HepG2 (cell line): ENCODE measurements around the gene RETN. TPM values are rescaled to one million over a fixed set of nuclear protein-coding genes. Genes with fewer than 3 reads are reported as not detected.

ENCODE experiments used
- ATRX ChIP-seq: sonication (generic); formaldehyde crosslinking; IDR thresholded peaks from 2 replicates; pipeline ENCODE4 v1.4.0; 2020; ENCODE audit warnings: missing genetic modification reagents, borderline replicate concordance
- CBX2 ChIP-seq, 2 experiments: fragments of 200-600 bp in 1 of 2; sonication (generic); formaldehyde crosslinking in 1 of 2; IDR thresholded peaks; 2 replicates each; pipeline versions ENCODE4 v1.7.0 to v1.8.1; 2018 to 2022; ENCODE audit warnings: low read depth in 2 of 2, low read length in 1 of 2, mild to moderate bottlenecking in 1 of 2, missing genetic modification reagents in 1 of 2
- DNMT1 ChIP-seq: sonication (generic); formaldehyde crosslinking; IDR thresholded peaks from 2 replicates; pipeline ENCODE4 v1.5.1; 2020; ENCODE audit warnings: mild to moderate bottlenecking, missing genetic modification reagents
- ELF3 ChIP-seq: IDR thresholded peaks from 2 replicates; pipeline ENCODE4 v1.6.1; 2016; ENCODE audit warnings: missing genetic modification reagents, missing compliant biosample characterization
- GTF2F1 ChIP-seq: fragments of 150-350 bp; IDR thresholded peaks from 2 replicates; pipeline ENCODE4 v1.6.1; 2014; ENCODE audit warnings: low read length
- HCFC1 ChIP-seq: fragments of 150-350 bp; IDR thresholded peaks from 2 replicates; pipeline ENCODE4 v1.6.1; 2014; ENCODE audit warnings: low read depth, low read length
- HHEX ChIP-seq: IDR thresholded peaks from 2 replicates; pipeline ENCODE4 v1.6.1; 2016; ENCODE audit warnings: control low read depth
- MYC ChIP-seq: sonication (generic); formaldehyde crosslinking; IDR thresholded peaks from 2 replicates; pipeline ENCODE4 v1.9.0; 2021; ENCODE audit warnings: missing genetic modification reagents, borderline replicate concordance
- PRMT3 ChIP-seq: sonication (generic); formaldehyde crosslinking; IDR thresholded peaks from 2 replicates; pipeline ENCODE4 v1.8.1; 2022; ENCODE audit warnings: low read depth, mild to moderate bottlenecking, moderate library complexity, missing genetic modification reagents, borderline replicate concordance
- SIN3A ChIP-seq: IDR thresholded peaks from 2 replicates; pipeline ENCODE4 v1.6.1; 2011; ENCODE audit warnings: low read depth, mild to moderate bottlenecking, control low read depth, low read length, borderline replicate concordance
- SRSF1 ChIP-seq: fragments of 200-400 bp; formaldehyde crosslinking; optimal IDR thresholded peaks from 2 replicates; pipeline ENCODE3; 2017; ENCODE audit warnings: mild to moderate bottlenecking, low read depth, low read length, moderate library complexity
- SRSF4 ChIP-seq: fragments of 200-400 bp; formaldehyde crosslinking; IDR thresholded peaks from one replicate; pipeline ENCODE4 v1.6.1; 2018; ENCODE audit warnings: mild to moderate bottlenecking, low read depth, low read length, moderate library complexity; ENCODE audit not compliant: poor library complexity, severe bottlenecking
- TAF1 ChIP-seq: sonication (generic); formaldehyde crosslinking; IDR thresholded peaks from 2 replicates; pipeline ENCODE4 v1.4.0; 2020; ENCODE audit warnings: missing genetic modification reagents
- TOPORS ChIP-seq: sonication (generic); formaldehyde crosslinking; IDR thresholded peaks from 2 replicates; pipeline ENCODE4 v1.8.0; 2023; ENCODE audit warnings: mild to moderate bottlenecking, missing genetic modification reagents
- ZFP1 ChIP-seq: IDR thresholded peaks from 2 replicates; pipeline ENCODE4 v1.6.1; 2016
- ZNF101 ChIP-seq: sonication (generic); formaldehyde crosslinking; IDR thresholded peaks from 2 replicates; pipeline ENCODE4 v1.4.0; 2020; ENCODE audit warnings: mild to moderate bottlenecking, low read depth, missing genetic modification reagents, borderline replicate concordance
- ZNF143 ChIP-seq: sonication (generic); formaldehyde crosslinking; IDR thresholded peaks from 2 replicates; pipeline ENCODE4 v1.4.0; 2020; ENCODE audit warnings: missing genetic modification reagents
- ZNF550 ChIP-seq: sonication (generic); formaldehyde crosslinking; IDR thresholded peaks from 2 replicates; pipeline ENCODE4 v1.4.0; 2020; ENCODE audit warnings: mild to moderate bottlenecking, missing genetic modification reagents, borderline replicate concordance
- ZNF607 ChIP-seq: sonication (generic); formaldehyde crosslinking; IDR thresholded peaks from 2 replicates; pipeline ENCODE4 v1.5.1; 2020; ENCODE audit warnings: missing genetic modification reagents, mild to moderate bottlenecking, borderline replicate concordance
- ZSCAN20 ChIP-seq: sonication (generic); formaldehyde crosslinking; IDR thresholded peaks from 2 replicates; pipeline ENCODE4 v1.4.0; 2020; ENCODE audit warnings: missing genetic modification reagents, mild to moderate bottlenecking, borderline replicate concordance
- polyA plus RNA-seq, 8 experiments: library from polyadenylated mRNA; depleted of rRNA in 3 of 8; stranded (reverse) in 7 of 8; unstranded in 1 of 8; fragments of >200 nt; fragmentation: Illumina TruSeq in 4 of 8; extraction: Trizol in 4 of 8; gene quantifications; 2 replicates each; pipeline versions ENCODE4 v1.2.1 to v1.2.3, GENCODE V29; 2011 to 2016; ENCODE audit warnings: low read depth in 4 of 8, missing spikeins in 1 of 8, mixed read lengths in 1 of 8; ENCODE audit not compliant: insufficient read depth in 1 of 8
- total RNA-seq, 5 experiments: library from RNA; depleted of rRNA; stranded (reverse); fragments of >200 nt; fragmentation: Illumina TruSeq; extraction: Trizol; gene quantifications; 2 replicates each; pipeline ENCODE4 v1.2.3, GENCODE V29; 2016; ENCODE audit warnings: low read depth in 1 of 5
- TF ChIP-seq, protein P1 (sequence below): sonication (generic); formaldehyde crosslinking; IDR thresholded peaks from 2 replicates; pipeline ENCODE4 v1.4.0; 2020; ENCODE audit warnings: missing genetic modification reagents, mild to moderate bottlenecking, borderline replicate concordance
- TF ChIP-seq, protein P2 (sequence below): IDR thresholded peaks from 2 replicates; pipeline ENCODE4 v1.6.1; 2016; ENCODE audit warnings: missing genetic modification reagents, missing compliant biosample characterization
- TF ChIP-seq, protein P3 (sequence below): sonication (generic); formaldehyde crosslinking; IDR thresholded peaks from 2 replicates; pipeline ENCODE4 v1.5.0; 2020; ENCODE audit warnings: mild to moderate bottlenecking, missing genetic modification reagents

Gene RETN
- total and polyA plus RNA-seq, 2 of the 13 experiments (the other 11 are each of a cell fraction or from before 2014, with no cell fraction given): not detected

DNA sequence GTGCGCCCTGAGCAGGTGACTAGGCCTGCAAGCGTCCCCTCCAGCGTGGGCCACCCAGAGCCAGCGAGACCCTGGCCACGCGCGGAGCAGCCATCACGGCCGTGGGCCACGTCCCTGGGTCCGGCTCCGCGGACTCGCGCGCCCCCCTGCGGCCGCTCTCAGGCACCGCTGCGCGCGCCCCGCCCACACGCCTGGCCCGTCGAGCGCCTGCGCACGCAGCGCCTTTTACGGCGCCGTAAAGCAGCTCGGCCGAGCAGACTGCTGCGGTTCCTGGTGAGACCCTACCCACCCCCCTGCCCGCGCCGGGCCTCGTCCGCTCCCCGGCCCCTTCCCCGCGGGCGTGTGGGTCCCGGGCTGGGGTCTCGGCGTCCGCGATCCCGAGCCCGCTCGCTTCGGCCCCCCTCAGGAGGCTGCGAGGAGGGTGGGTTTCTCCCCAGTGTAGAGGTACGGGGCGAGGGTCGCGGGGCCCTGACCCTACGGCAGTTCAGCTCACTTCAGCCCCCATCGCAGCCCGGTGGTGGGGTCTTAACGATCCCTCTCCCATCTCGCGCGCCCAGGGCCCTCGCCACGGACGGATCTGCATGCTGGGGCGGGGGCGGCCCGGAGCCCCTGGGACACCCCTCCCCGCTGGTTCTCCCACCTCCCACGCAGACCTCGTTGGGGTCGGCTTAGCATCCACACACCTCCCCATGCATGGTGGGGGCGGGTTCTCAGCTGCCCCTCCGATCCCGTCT lies 11.9 kb downstream of the RETN start, which contains the start of gene TRAPPC5 (continued):
- TF ChIP-seq ZNF101 (peak; percentile 46; the same call in 1 of the 2 replicates), MYC (CRISPR knock-in tag) (peak; percentile 45), ELF3 (CRISPR knock-in tag) (peak; percentile 67), HHEX (CRISPR knock-in tag) (no peak), ZFP1 (CRISPR knock-in tag) (no peak), DNMT1 (CRISPR knock-in tag) (peak; percentile 73), SRSF4 (no peak), TAF1 (CRISPR knock-in tag) (peak; percentile 66; the same call in 1 of the 2 replicates), ZNF143 (no peak; the same call in 1 of the 2 replicates), ZNF607 (CRISPR knock-in tag) (peak; percentile 69; the same call in 1 of the 2 replicates), HCFC1 (peak; percentile 33; the same call in 1 of the 2 replicates), GTF2F1 (no peak), ZSCAN20 (CRISPR knock-in tag) (0 out of 2 replicates have a peak, but pooled peaks have one; percentile 37), SIN3A (peak; percentile 51; the same call in 1 of the 2 replicates), TOPORS (CRISPR knock-in tag) (no peak), CBX2 (IDR thresholded peaks at IDR 0.05; ENCODE audit: low read depth, low read length) (no peak), CBX2 (CRISPR knock-in tag; IDR thresholded peaks at IDR 0.05; ENCODE audit: low read depth) (0 out of 2 replicates have a peak, but pooled peaks have one; percentile 51), SRSF1 (no peak), PRMT3 (CRISPR knock-in tag) (no peak), ATRX (no peak), ZNF550 (CRISPR knock-in tag) (no peak)
- TF ChIP-seq, protein P1, sequence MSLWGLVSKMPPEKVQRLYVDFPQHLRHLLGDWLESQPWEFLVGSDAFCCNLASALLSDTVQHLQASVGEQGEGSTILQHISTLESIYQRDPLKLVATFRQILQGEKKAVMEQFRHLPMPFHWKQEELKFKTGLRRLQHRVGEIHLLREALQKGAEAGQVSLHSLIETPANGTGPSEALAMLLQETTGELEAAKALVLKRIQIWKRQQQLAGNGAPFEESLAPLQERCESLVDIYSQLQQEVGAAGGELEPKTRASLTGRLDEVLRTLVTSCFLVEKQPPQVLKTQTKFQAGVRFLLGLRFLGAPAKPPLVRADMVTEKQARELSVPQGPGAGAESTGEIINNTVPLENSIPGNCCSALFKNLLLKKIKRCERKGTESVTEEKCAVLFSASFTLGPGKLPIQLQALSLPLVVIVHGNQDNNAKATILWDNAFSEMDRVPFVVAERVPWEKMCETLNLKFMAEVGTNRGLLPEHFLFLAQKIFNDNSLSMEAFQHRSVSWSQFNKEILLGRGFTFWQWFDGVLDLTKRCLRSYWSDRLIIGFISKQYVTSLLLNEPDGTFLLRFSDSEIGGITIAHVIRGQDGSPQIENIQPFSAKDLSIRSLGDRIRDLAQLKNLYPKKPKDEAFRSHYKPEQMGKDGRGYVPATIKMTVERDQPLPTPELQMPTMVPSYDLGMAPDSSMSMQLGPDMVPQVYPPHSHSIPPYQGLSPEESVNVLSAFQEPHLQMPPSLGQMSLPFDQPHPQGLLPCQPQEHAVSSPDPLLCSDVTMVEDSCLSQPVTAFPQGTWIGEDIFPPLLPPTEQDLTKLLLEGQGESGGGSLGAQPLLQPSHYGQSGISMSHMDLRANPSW: no peak
- TF ChIP-seq, protein P2, sequence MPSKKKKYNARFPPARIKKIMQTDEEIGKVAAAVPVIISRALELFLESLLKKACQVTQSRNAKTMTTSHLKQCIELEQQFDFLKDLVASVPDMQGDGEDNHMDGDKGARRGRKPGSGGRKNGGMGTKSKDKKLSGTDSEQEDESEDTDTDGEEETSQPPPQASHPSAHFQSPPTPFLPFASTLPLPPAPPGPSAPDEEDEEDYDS (CRISPR knock-in tag): 0 out of 2 replicates have a peak, but pooled peaks have one; percentile 33
- TF ChIP-seq, protein P3, sequence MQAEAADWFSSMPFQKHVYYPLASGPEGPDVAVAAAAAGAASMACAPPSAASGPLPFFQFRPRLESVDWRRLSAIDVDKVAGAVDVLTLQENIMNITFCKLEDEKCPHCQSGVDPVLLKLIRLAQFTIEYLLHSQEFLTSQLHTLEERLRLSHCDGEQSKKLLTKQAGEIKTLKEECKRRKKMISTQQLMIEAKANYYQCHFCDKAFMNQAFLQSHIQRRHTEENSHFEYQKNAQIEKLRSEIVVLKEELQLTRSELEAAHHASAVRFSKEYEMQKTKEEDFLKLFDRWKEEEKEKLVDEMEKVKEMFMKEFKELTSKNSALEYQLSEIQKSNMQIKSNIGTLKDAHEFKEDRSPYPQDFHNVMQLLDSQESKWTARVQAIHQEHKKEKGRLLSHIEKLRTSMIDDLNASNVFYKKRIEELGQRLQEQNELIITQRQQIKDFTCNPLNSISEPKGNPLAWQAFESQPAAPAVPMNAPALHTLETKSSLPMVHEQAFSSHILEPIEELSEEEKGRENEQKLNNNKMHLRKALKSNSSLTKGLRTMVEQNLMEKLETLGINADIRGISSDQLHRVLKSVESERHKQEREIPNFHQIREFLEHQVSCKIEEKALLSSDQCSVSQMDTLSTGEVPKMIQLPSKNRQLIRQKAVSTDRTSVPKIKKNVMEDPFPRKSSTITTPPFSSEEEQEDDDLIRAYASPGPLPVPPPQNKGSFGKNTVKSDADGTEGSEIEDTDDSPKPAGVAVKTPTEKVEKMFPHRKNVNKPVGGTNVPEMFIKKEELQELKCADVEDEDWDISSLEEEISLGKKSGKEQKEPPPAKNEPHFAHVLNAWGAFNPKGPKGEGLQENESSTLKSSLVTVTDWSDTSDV (CRISPR knock-in tag): 0 out of 2 replicates have a peak, but pooled peaks have one; percentile 42
